ENCODE measurements around the gene TPM1.

TPM1 gene

GRCh38 chr15:63107895-63108546 lies 65.5 kb downstream of the TPM1 start:
- Histone ChIP-seq H3K9ac (no peak overlapping the region), H3K36me3 (no peaks in the 10 kb centered on the region), H3K27ac (no peak overlapping the region), H3K4me3 (no peak overlapping the region), H3K27me3 (no peaks in the 10 kb centered on the region), H3K4me1 (no peaks in the 10 kb centered on the region; the same call in 1 of the 2 replicates), H3K9me3 (peaks cover 22% of the 10 kb centered on the region), H4K20me1 (no peaks in the 10 kb centered on the region), H3K4me2 (no peak overlapping the region)
- no peak for TF ChIP-seq Cebpa-rat (IDR thresholded peaks at IDR 0.05)

GRCh38 chr15:63109498-63109897 lies 67.0 kb downstream of the TPM1 start:
- no peaks in the 10 kb centered on the region; the same call in 1 of the 2 replicates for H3K4me1 ChIP-seq
- H3K4me2 ChIP-seq = no peak overlapping the region
- H3K27ac ChIP-seq = no peak overlapping the region

GRCh38 chr15:63109920-63110319 lies 67.4 kb downstream of the TPM1 start:
- Histone ChIP-seq H3K27me3 (no peaks in the 10 kb centered on the region), H3K4me1 (no peaks in the 10 kb centered on the region; the same call in 1 of the 2 replicates), H3K9me3 (peaks cover 20% of the 10 kb centered on the region), H3K9ac (no peak overlapping the region), H3K36me3 (no peaks in the 10 kb centered on the region), H4K20me1 (no peaks in the 10 kb centered on the region), H3K4me3 (no peak overlapping the region), H3K27ac (no peak overlapping the region), H3K4me2 (no peak overlapping the region)
- no peak for TF ChIP-seq Cebpa-rat (IDR thresholded peaks at IDR 0.05)

More at GRCh38 chr15:63109498-63109897, 67.0 kb downstream of the TPM1 start:
- no peaks in the 10 kb centered on the region for H4K20me1 ChIP-seq
- H3K27me3 ChIP-seq = no peaks in the 10 kb centered on the region
- H3K36me3 ChIP-seq = no peaks in the 10 kb centered on the region
- no peak for TF ChIP-seq Cebpa-rat (IDR thresholded peaks at IDR 0.05)
- H3K9me3 ChIP-seq = peaks cover 22% of the 10 kb centered on the region
- H3K4me3 ChIP-seq = no peak overlapping the region
- no peak overlapping the region for H3K9ac ChIP-seq

GRCh38 chr15:63110428-63111026 lies 68.0 kb downstream of the TPM1 start:
- Histone ChIP-seq H3K9ac (no peak overlapping the region), H3K4me3 (no peak overlapping the region), H3K27me3 (no peaks in the 10 kb centered on the region), H4K20me1 (no peaks in the 10 kb centered on the region), H3K9me3 (peaks cover 14% of the 10 kb centered on the region), H3K4me1 (no peaks in the 10 kb centered on the region; the same call in 1 of the 2 replicates), H3K36me3 (no peaks in the 10 kb centered on the region), H3K27ac (no peak overlapping the region), H3K4me2 (no peak overlapping the region)
- TF ChIP-seq Cebpa-rat (IDR thresholded peaks at IDR 0.05) = no peak

GRCh38 chr15:63111481-63111880 lies 68.9 kb downstream of the TPM1 start:
- no peaks in the 10 kb centered on the region for H3K27me3 ChIP-seq
- H3K9ac ChIP-seq = no peak overlapping the region
- no peaks in the 10 kb centered on the region; the same call in 1 of the 2 replicates for H3K4me1 ChIP-seq
- no peak overlapping the region for H3K27ac ChIP-seq
- H4K20me1 ChIP-seq = no peaks in the 10 kb centered on the region
- H3K4me3 ChIP-seq = no peak overlapping the region
- H3K36me3 ChIP-seq = no peaks in the 10 kb centered on the region
- peaks cover 4% of the 10 kb centered on the region; the same call in 1 of the 2 replicates for H3K9me3 ChIP-seq
- no peak overlapping the region for H3K4me2 ChIP-seq
- TF ChIP-seq Cebpa-rat (IDR thresholded peaks at IDR 0.05) = no peak

DNA sequence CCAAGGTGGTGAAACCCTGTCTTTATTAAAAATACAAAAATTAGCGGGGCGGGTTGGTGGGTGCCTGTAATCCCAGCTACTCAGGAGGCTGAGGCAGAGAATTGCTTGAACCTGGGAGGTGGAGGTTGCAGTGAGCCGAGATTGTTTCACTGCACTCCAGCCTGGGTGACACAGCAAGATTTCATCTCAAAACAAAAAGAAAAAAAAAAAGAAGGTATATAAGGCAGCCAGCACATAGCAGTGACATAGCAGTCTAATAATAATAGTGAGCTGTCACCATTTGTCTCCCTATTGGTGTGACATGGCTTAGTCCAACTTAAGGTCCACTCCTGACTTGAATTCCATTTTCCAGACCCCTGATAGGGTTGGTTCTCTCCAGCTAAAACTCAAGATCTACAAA lies 70.3 kb downstream of the TPM1 start:
- H3K4me1 ChIP-seq = no peaks in the 10 kb centered on the region; the same call in 1 of the 2 replicates
- H3K27ac ChIP-seq = no peak overlapping the region
- no peak for TF ChIP-seq Cebpa-rat (IDR thresholded peaks at IDR 0.05)

DNA sequence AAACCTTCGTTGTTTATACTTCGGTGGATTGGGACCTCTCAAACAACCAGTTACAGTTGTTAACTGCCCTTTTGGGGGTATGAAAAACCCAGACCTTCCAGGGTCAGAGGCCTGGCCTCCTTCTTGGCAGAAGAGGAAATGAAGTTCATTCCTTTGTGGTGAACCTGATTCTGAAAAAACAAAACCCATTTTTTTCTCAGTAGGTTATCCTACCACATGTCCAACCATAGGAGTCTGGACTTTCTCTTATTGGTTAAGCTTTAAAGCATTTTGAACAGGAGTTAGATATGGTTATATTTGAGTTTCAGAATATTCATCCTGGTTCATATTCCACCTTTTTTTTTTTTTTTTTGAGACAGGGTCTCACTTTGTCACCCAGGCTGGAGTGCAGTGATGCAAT lies 71.9 kb downstream of the TPM1 start:
- H3K27ac ChIP-seq = no peak overlapping the region
- no peak overlapping the region for H3K9ac ChIP-seq
- H3K36me3 ChIP-seq = no peaks in the 10 kb centered on the region
- no peak overlapping the region for H3K4me3 ChIP-seq
- no peaks in the 10 kb centered on the region for H3K27me3 ChIP-seq
- TF ChIP-seq Cebpa-rat (IDR thresholded peaks at IDR 0.05) = no peak
- peaks cover 15% of the 10 kb centered on the region for H3K9me3 ChIP-seq
- H3K4me2 ChIP-seq = no peak overlapping the region
- H3K4me1 ChIP-seq = no peaks in the 10 kb centered on the region; the same call in 1 of the 2 replicates
- H4K20me1 ChIP-seq = no peaks in the 10 kb centered on the region

More for the DNA sequence above, 70.3 kb downstream of the TPM1 start:
- H3K36me3 ChIP-seq = no peaks in the 10 kb centered on the region
- H3K27me3 ChIP-seq = no peaks in the 10 kb centered on the region
- no peaks in the 10 kb centered on the region for H3K9me3 ChIP-seq
- no peak overlapping the region for H3K4me2 ChIP-seq
- no peak overlapping the region for H3K9ac ChIP-seq
- no peak overlapping the region for H3K4me3 ChIP-seq
- no peaks in the 10 kb centered on the region for H4K20me1 ChIP-seq
